Heart left ventricle (tissue), 16 donors: ENCODE results near the gene NIF3L1. TPM values are rescaled to one million over a fixed set of nuclear protein-coding genes. Genes with fewer than 3 reads are reported as not detected.

Experiments
- ATAC-seq, 4 donors: fragments of 200-7000 bp; cut with Tn5 transposase; one replicate each; pipeline ENCODE4 v1.9.1; 2020 to 2022; ENCODE audit warnings: moderate library complexity in 4 of 4, mild to moderate bottlenecking in 3 of 4, moderate number of reproducible peaks in 1 of 4
- DNase-seq, 5 donors: peaks; one replicate each; pipeline ENCODE4 v3.0.0-alpha.2; 2020
- H3K27ac ChIP-seq, 12 donors: fragments of 200-600 bp; sonication (generic) in 4 of 12; one replicate each; pipeline versions ENCODE4 v1.5.0 to v1.8.0; 2016 to 2022; ENCODE audit warnings: mild to moderate bottlenecking in 2 of 12
- H3K27me3 ChIP-seq, 9 donors: fragments of 200-600 bp; sonication (generic) in 2 of 9; one replicate each; pipeline versions ENCODE4 v1.5.1 to v1.8.0; 2016 to 2022; ENCODE audit warnings: mild to moderate bottlenecking in 3 of 9
- H3K36me3 ChIP-seq, 9 donors: fragments of 200-600 bp; sonication (generic) in 2 of 9; one replicate each; pipeline versions ENCODE4 v1.5.0 to v1.8.0; 2018 to 2022; ENCODE audit warnings: mild to moderate bottlenecking in 2 of 9
- H3K4me1 ChIP-seq, 12 donors: fragments of 200-600 bp; sonication (generic) in 4 of 12; one replicate each; pipeline versions ENCODE4 v1.5.0 to v1.8.0; 2016 to 2022; ENCODE audit warnings: mild to moderate bottlenecking in 3 of 12
- H3K4me3 ChIP-seq, 12 donors: fragments of 200-600 bp; sonication (generic) in 4 of 12; one replicate each; pipeline versions ENCODE4 v1.5.0 to v1.8.0; 2017 to 2022; ENCODE audit warnings: mild to moderate bottlenecking in 9 of 12, moderate library complexity in 4 of 12
- H3K9me3 ChIP-seq, 12 donors: fragments of 200-600 bp; sonication (generic) in 4 of 12; one replicate each; pipeline versions ENCODE4 v1.5.0 to v1.8.0; 2016 to 2022; ENCODE audit warnings: mild to moderate bottlenecking in 1 of 12
- CTCF ChIP-seq, 12 donors: fragments of 200-600 bp; sonication (generic) in 4 of 12; IDR thresholded peaks; one replicate each; pipeline versions ENCODE4 v1.5.0 to v1.8.0; 2018 to 2022; ENCODE audit warnings: antibody characterized with exemption in 12 of 12, mild to moderate bottlenecking in 5 of 12
- POLR2A ChIP-seq, 2 donors: fragments of 450-650 bp; IDR thresholded peaks; one replicate each; pipeline ENCODE4 v1.6.1; 2017; ENCODE audit warnings: antibody characterized with exemption in 2 of 2, mild to moderate bottlenecking in 2 of 2, moderate library complexity in 2 of 2
- WGBS, 4 donors: extraction: QIAGEN DNeasy Blood & Tissue Kit in 2 of 4; methylation state at CpG; one replicate each; pipeline versions ENCODE4 v1.1.5 to v1.1.7; 2013 to 2018; 5-methylcytosine and 5-hydroxymethylcytosine counted together
- intact Hi-C, 10 donors: fragments of 100-400 bp; cut with DNase I; formaldehyde crosslinking; loops; one replicate each; pipeline versions ENCODE4 v1.11.1 to v1.14.2; 2022
- long read RNA-seq, 3 donors: library from polyadenylated mRNA; unstranded; transcript quantifications; one replicate each; pipeline ENCODE4 v2.0.0, GENCODE V29; 2020 to 2021
- polyA plus RNA-seq, 2 donors: library from polyadenylated mRNA; stranded (reverse); fragments of 200-250 nt; gene quantifications; one replicate each; pipeline ENCODE4 v1.2.3, GENCODE V29; 2013
- total RNA-seq, 9 donors: library from RNA; depleted of rRNA in 2 of 9; stranded (reverse); fragments of >200 nt in 2 of 9; fragmentation: NEBNext Ultra II Directional in 3 of 9; extraction: Animal tissue kit (Norgen Biotek cat#: 25700) in 3 of 9; gene quantifications; one replicate each; pipeline versions ENCODE4 v1.1.0 to v1.2.4, GENCODE V29; 2016 to 2023
- donor health status: ischemic (EF 13 %, LVEDD 7.1; RV severe dilation, severe dysfunction).
- donor health status: healthy with polysubstance abuse.
- donor health status: DM: no; HTN: yes; CAD: no.
- donor health status: DM: no; HTN: no; CAD: no.
- donor health status: ischemic (EF 25% LVEDD 6.9; RV normal size, moderate dysfunction).
- donor health status: ischemic (EF 25% LVEDD 5.7; RV mildly dilated, moderate dysfunction).
- donor health status: healthy.
- donor health status: DM: yes; HTN: yes; CAD: no.
- donor health status: ischemic (EF 35%, LVEDD 5.7; RV mildly dilated, moderate dysfunction).
- donor health status: nonischemic (EF 11% LVEDD 7.7; RV severe dilation, severe dysfunction).
- donor health status: DM: yes; HTN: yes; CAD: no.
- donor health status: PGD.
- donor health status: ischemic (EF 29% LVEDD 5.4; RV normal size, mild dysfunction).
- donor health status: nonischemic (EF 23%, LVEDD 6.1; RV moderate dilation, normal function).

Gene NIF3L1
- total RNA-seq (10 to 100 TPM; 16.6 to 27.1 (median 21.6) TPM), polyA plus RNA-seq (10 to 100 TPM; 12.0 to 43.3 TPM)
- long read RNA-seq, donor 1, partial matches to known transcripts = 5 of 17 reads
- long read RNA-seq, donor 1, other reads (novel, unspliced or antisense) = 9 of 17 reads
- long read RNA-seq, donor 2, transcript NIF3L1-201 (7 exons, 1,626 nt) = minor isoform, 6 of 57 reads
- long read RNA-seq, donor 2, transcript NIF3L1-202 (7 exons, 1,680 nt) = major isoform, 14 of 57 reads
- long read RNA-seq, donor 2, partial matches to known transcripts = 6 of 57 reads
- long read RNA-seq, donor 2, other reads (novel, unspliced or antisense) = 31 of 57 reads
- long read RNA-seq, donor 3, partial matches to known transcripts = 2 of 17 reads
- long read RNA-seq, donor 3, other reads (novel, unspliced or antisense) = 11 of 17 reads

GRCh38 chr2:200888704-200889625 lies at the start of gene NIF3L1, which contains the start of gene PPIL3:
NIF3L1 (plus strand) TSS chr2:200889371; CDS start chr2:200891944, 2,573 bp downstream.
PPIL3 (minus strand) TSS chr2:200889077; CDS start chr2:200887615, 1,462 bp downstream.
- 0% methylated on average over 50 of the region's 50 CpGs for WGBS, 4 donors
- Histone ChIP-seq H3K9me3 (no peaks in the 10 kb centered on the region), H3K36me3 (peaks cover 0 to 39% (median 32%) of the 10 kb centered on the region in 9 donors), H3K4me3 (peak within 1 kb of the TSS; percentile 57 to 89 (median 72)), H3K4me1 (peaks cover 0 to 30% (median 13%) of the 10 kb centered on the region in 12 donors), H3K27me3 (no peaks in the 10 kb centered on the region), H3K27ac (peak within 1 kb of the TSS; percentile 65 to 97 (median 92))
- intact Hi-C loops = loop anchor here in 5 of 10 donors (1.0 to 10.0 kb wide), 7 partner anchors 24 to 176 kb away; partner anchors contain the start of genes CLK1 (in 2 of the 5), BZW1 (in 1 of the 5) and ORC2 (in 1 of the 5)
- peak; percentile 96 to 98 (median 97) for ATAC-seq
- DNase-seq = peak; percentile 95 to 97 (median 97)
- TF ChIP-seq CTCF (IDR thresholded peaks at IDR 0.05) = no peak
- TF ChIP-seq POLR2A (IDR thresholded peaks at IDR 0.05) = peak in 1 of 2 donors; percentile 48

GRCh38 chr2:200839513-200839912 lies 49.7 kb upstream of the NIF3L1 start:
- Histone ChIP-seq H3K4me1 (no peaks in the 10 kb centered on the region), H3K27me3 (no peaks in the 10 kb centered on the region), H3K9me3 (peaks cover 0 to 21% (median 12%) of the 10 kb centered on the region in 12 donors), H3K27ac (no peak overlapping the region), H3K36me3 (no peaks in the 10 kb centered on the region), H3K4me3 (no peak overlapping the region)
- intact Hi-C loops = no loop called here
- no peak for ATAC-seq
- DNase-seq = no peak
- TF ChIP-seq POLR2A (IDR thresholded peaks at IDR 0.05) (no peak), CTCF (IDR thresholded peaks at IDR 0.05) (no peak)
- 88 to 93% (median 92%) methylated on average over 3 of the region's 3 CpGs for WGBS, 4 donors

- WGBS, 4 donors = 92 to 94% (median 93%) methylated on average over 22 to 24 of the region's 24 CpGs
- intact Hi-C loops = no loop called here
Observed at GRCh38 chr2:200843993-200844948, 44.9 kb upstream of the NIF3L1 start.

More at GRCh38 chr2:200843993-200844948, 44.9 kb upstream of the NIF3L1 start:
- Histone ChIP-seq H3K4me3 (no peak overlapping the region), H3K27ac (no peak overlapping the region), H3K27me3 (no peaks in the 10 kb centered on the region), H3K9me3 (no peaks in the 10 kb centered on the region), H3K4me1 (no peaks in the 10 kb centered on the region), H3K36me3 (no peaks in the 10 kb centered on the region)
- ATAC-seq (peak in 2 of 4 donors; percentile 9 to 12), DNase-seq (no peak)
- TF ChIP-seq CTCF (IDR thresholded peaks at IDR 0.05) (no peak), POLR2A (IDR thresholded peaks at IDR 0.05) (no peak)
